ENCODE results near the gene PSPC1. TPM values are rescaled to one million over a fixed set of nuclear protein-coding genes. Genes with fewer than 3 reads are reported as not detected.
"Not testable (repeated sequence)": the region's sequence is repeated elsewhere in the genome, so short reads cannot be mapped to it uniquely, and the experiment has no call there.

Gene PSPC1
- total and polyA plus RNA-seq, 11 donors = 18.8 to 31.5 (median 26.0) TPM

DNA sequence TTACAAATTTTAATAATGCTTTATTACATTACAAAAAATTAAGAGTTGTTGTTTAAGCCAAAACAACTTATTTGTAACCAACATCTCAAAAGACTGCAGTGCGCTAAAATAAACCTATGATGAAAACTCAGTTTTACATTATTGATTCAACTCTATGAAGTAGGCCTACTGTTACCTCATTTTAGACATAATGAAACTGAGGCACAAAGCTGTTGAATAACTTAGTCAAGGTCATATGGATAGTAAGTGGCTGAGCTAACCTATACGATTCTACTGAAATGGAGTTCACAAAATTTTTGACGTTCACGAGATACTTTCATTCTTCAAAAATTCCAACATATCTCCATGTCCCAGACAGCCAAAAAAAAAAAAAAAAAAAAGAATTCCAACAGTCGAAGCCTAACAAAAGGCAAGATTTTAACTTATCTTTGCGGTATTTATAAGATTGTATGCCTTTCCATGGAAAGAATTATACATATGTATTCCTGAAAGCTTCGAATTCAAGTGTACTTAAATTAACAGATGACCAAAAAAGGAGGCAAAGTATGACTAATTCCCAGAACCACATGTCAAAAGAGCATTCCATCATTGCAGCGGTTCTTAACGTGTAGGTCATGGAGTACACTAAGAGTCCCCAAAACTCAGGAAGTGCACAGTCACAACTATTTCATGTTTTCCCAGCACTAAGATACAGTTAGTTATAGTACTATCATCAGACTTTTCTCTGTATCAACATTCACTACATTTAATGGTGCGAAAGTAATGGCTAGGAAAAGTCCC, 69.4 kb downstream of the PSPC1 start:
- 70 to 79% (median 76%) methylated on average over 10 of the region's 10 CpGs for WGBS, 4 donors
- TF ChIP-seq POLR2A (IDR thresholded peaks at IDR 0.05) = no peak
- TF ChIP-seq, protein P1, sequence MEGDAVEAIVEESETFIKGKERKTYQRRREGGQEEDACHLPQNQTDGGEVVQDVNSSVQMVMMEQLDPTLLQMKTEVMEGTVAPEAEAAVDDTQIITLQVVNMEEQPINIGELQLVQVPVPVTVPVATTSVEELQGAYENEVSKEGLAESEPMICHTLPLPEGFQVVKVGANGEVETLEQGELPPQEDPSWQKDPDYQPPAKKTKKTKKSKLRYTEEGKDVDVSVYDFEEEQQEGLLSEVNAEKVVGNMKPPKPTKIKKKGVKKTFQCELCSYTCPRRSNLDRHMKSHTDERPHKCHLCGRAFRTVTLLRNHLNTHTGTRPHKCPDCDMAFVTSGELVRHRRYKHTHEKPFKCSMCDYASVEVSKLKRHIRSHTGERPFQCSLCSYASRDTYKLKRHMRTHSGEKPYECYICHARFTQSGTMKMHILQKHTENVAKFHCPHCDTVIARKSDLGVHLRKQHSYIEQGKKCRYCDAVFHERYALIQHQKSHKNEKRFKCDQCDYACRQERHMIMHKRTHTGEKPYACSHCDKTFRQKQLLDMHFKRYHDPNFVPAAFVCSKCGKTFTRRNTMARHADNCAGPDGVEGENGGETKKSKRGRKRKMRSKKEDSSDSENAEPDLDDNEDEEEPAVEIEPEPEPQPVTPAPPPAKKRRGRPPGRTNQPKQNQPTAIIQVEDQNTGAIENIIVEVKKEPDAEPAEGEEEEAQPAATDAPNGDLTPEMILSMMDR (IDR thresholded peaks at IDR 0.05) = no peak
- ATAC-seq = no peak
- Histone ChIP-seq H3K4me3 (no peak overlapping the region), H3K4me1 (peaks cover 0 to 2% (median 0%) of the 10 kb centered on the region in 12 donors), H3K27me3 (no peaks in the 10 kb centered on the region), H3K27ac (no peak overlapping the region), H3K36me3 (peaks cover 0 to 22% (median 6%) of the 10 kb centered on the region in 9 donors), H3K9me3 (no peaks in the 10 kb centered on the region)
- DNase-seq = no peak
- intact Hi-C loops (cut with DNase I) = no loop called here

DNA sequence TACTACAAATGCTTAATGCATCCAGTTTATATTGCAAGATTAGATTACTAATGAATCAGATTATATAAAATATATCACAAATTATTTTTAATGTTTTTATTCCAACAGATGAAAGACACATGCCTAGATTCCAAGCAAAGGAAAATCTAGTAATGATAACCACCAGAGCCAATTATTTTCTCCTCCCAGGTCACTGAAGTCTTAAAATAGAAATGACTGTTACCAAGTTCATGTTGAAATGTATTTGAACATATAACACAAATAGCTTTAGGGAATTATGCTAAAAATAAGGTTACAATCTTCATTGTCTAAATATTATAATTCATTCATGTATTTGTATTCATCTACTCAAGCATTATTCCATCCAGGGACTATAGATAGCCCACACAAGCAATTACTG, 73.0 kb downstream of the PSPC1 start:
- not testable (repeated sequence) for ATAC-seq, H3K9me3 ChIP-seq
- intact Hi-C loops (cut with DNase I) = loop anchor here in 2 of 10 donors (10.0 kb wide), 1 partner anchor 505 kb away; no protein-coding TSS in a partner anchor

DNA sequence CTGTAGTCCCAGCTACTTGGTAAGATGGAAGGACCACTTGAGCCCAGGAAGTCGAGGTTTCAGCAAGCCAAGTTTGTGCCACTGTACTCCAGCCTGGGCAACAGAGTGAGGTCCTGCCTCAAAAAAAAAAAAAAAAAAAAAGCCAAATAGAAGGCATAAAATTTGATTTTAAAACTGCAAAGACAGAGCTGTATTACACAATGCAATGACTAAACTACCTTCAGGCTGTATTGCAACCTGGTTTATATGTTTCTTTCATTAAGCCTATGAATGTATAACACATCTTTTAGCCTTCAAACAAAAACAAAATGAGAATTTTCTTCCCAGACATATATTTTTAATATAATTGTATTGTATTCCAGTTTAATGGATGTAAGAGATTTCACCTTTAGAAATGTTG, 73.7 kb downstream of the PSPC1 start:
- H3K9me3 ChIP-seq, DNase-seq, H3K27me3 ChIP-seq, H3K4me1 ChIP-seq, H3K4me3 ChIP-seq, H3K27ac ChIP-seq, ATAC-seq: not testable (repeated sequence)
- WGBS, 4 donors = 92 to 98% (median 96%) methylated on average over 1 of the region's 1 CpG
- H3K36me3 ChIP-seq = peaks cover 0 to 15% (median 3%) of the 10 kb centered on the region in 9 donors
- intact Hi-C loops (cut with DNase I) = loop anchor here in 2 of 10 donors (10.0 kb wide), 1 partner anchor 504 kb away; no protein-coding TSS in a partner anchor

More for the DNA sequence above, 73.0 kb downstream of the PSPC1 start:
- H3K36me3 ChIP-seq, H3K27ac ChIP-seq, DNase-seq, H3K4me1 ChIP-seq, H3K4me3 ChIP-seq, H3K27me3 ChIP-seq: not testable (repeated sequence)

DNA sequence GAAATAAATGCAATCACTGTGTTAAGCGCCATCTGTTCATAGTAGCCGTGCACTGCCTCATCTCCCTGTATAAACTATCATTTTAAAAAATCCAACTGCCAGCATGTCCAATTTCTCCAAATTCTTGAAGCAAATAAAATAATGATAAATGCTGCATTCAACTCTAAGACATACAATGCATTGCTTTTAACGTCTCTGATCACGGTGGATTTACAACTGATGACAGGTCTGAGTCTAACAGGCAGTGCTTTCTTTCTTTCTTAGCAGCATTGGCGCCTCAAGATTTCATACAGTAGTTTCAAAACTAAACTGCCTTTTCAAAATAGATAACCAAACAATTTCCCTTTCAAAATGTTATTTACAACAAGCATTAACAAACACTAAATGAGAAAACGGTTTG, 78.5 kb downstream of the PSPC1 start:
- DNase-seq = not testable (repeated sequence)
- 80 to 88% (median 86%) methylated on average over 6 of the region's 6 CpGs for WGBS, 4 donors
- intact Hi-C loops (cut with DNase I) = loop anchor here in 2 of 10 donors (10.0 kb wide), 1 partner anchor 499 kb away; no protein-coding TSS in a partner anchor

DNA sequence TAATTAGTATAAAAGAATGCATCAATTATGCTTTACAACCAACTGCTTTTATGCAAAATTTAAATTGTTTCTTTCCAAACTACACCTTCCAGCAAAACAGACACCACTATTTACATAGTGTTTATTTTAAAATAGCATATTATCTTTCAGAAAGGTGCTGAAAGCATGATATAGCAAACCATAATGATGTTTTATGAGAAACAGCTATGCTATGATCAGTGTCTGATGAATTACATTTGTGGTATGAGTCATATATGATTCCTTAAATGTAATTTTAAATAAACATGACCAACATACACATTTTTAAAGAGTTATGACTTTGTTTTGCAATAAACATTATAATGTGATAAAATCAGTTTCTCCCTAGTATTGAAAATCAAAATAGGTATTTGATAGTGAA, 81.1 kb downstream of the PSPC1 start:
- not testable (repeated sequence) for ATAC-seq, H3K27me3 ChIP-seq, H3K9me3 ChIP-seq, DNase-seq, H3K27ac ChIP-seq, H3K4me3 ChIP-seq, H3K4me1 ChIP-seq
- H3K36me3 ChIP-seq = peaks cover 0 to 17% (median 5%) of the 10 kb centered on the region in 9 donors
- intact Hi-C loops (cut with DNase I) = loop anchor here in 2 of 10 donors (10.0 kb wide), 1 partner anchor 497 kb away; no protein-coding TSS in a partner anchor

More for the DNA sequence above, 78.5 kb downstream of the PSPC1 start:
- not testable (repeated sequence) for ATAC-seq, H3K4me1 ChIP-seq, H3K27ac ChIP-seq, H3K4me3 ChIP-seq, H3K9me3 ChIP-seq, H3K27me3 ChIP-seq
- H3K36me3 ChIP-seq = peaks cover 0 to 17% (median 6%) of the 10 kb centered on the region in 9 donors

DNA sequence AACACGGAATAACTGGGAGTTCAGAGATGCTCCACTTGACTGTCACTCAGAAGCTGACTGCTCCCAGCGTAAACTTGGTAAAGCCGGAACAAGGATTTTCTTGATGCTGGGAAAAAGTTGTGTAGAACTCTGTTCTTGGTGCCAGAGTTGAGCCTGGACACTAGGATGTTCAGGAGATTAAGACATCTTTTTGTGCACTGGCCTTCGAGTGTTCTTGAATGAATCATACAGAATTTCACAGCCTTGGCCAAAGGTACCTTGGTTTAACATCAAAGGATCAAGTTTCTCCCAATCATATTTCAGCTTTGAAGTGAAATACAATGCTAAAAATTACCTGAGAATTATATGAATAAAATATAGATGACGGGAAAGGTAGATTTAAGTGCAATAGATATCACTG, 81.8 kb downstream of the PSPC1 start:
- H3K27ac ChIP-seq, H3K27me3 ChIP-seq, H3K4me1 ChIP-seq, DNase-seq, H3K9me3 ChIP-seq, H3K4me3 ChIP-seq, ATAC-seq: not testable (repeated sequence)
- WGBS, 4 donors = 85 to 97% (median 90%) methylated on average over 3 of the region's 5 CpGs
- peaks cover 0 to 17% (median 5%) of the 10 kb centered on the region in 9 donors for H3K36me3 ChIP-seq
- intact Hi-C loops (cut with DNase I) = loop anchor here in 2 of 10 donors (10.0 kb wide), 1 partner anchor 496 kb away; no protein-coding TSS in a partner anchor
